ENCODE measurements around the gene RPLP2.

RPLP2 gene

GRCh38 chr11:833114-833791, 23.5 kb downstream of the RPLP2 start:
- peak overlapping the region; percentile 57 for H3K4me3 ChIP-seq (ENCODE audit: low read depth, low read length)

GRCh38 chr11:833849-834311, 24.1 kb downstream of the RPLP2 start:
- H3K4me3 ChIP-seq (ENCODE audit: low read depth, low read length): peak overlapping the region; percentile 57

- H3K4me3 ChIP-seq (ENCODE audit: low read depth, low read length): no peak overlapping the region
These were observed 24.9 kb downstream of the RPLP2 start for GRCh38 chr11:834371-835316.

- H3K4me3 ChIP-seq (ENCODE audit: low read depth, low read length): no peak overlapping the region
These were observed 26.5 kb downstream of the RPLP2 start for GRCh38 chr11:836274-836673.

- no peak overlapping the region for H3K4me3 ChIP-seq (ENCODE audit: low read depth, low read length)
These were observed 26.9 kb downstream of the RPLP2 start for GRCh38 chr11:836700-837099.

GRCh38 chr11:837189-837989, 27.6 kb downstream of the RPLP2 start:
- H3K4me3 ChIP-seq (ENCODE audit: low read depth, low read length): no peak overlapping the region

GRCh38 chr11:837990-838307, 28.2 kb downstream of the RPLP2 start:
- H3K4me3 ChIP-seq (ENCODE audit: low read depth, low read length): no peak overlapping the region

- H3K4me3 ChIP-seq (ENCODE audit: low read depth, low read length): no peak overlapping the region
These were observed 28.9 kb downstream of the RPLP2 start for GRCh38 chr11:838441-839279.

- H3K4me3 ChIP-seq (ENCODE audit: low read depth, low read length): peak overlapping the region; percentile 4
These were observed 29.5 kb downstream of the RPLP2 start for GRCh38 chr11:839280-839623.

GRCh38 chr11:839875-840617, 30.3 kb downstream of the RPLP2 start:
- H3K4me3 ChIP-seq (ENCODE audit: low read depth, low read length): no peak overlapping the region

- H3K4me3 ChIP-seq (ENCODE audit: low read depth, low read length): peak overlapping the region; percentile 89
These were observed 32.2 kb downstream of the RPLP2 start for GRCh38 chr11:841981-842369.

GRCh38 chr11:842370-843002, 32.7 kb downstream of the RPLP2 start, which contains the start of the genes POLR2L and TSPAN4:
POLR2L (minus strand) TSS chr11:842529; CDS start chr11:842508, 21 bp downstream.
TSPAN4 (plus strand) TSS chr11:842852; CDS start chr11:850305, 7,453 bp downstream.
- peak within 1 kb of the TSS; percentile 89 for H3K4me3 ChIP-seq (ENCODE audit: low read depth, low read length)

GRCh38 chr11:843086-843734, 33.4 kb downstream of the RPLP2 start:
- H3K4me3 ChIP-seq (ENCODE audit: low read depth, low read length): peak overlapping the region; percentile 89

GRCh38 chr11:843818-844692, 34.3 kb downstream of the RPLP2 start:
- H3K4me3 ChIP-seq (ENCODE audit: low read depth, low read length): peak overlapping the region; percentile 89

GRCh38 chr11:844693-845644, 35.2 kb downstream of the RPLP2 start:
- H3K4me3 ChIP-seq (ENCODE audit: low read depth, low read length): peak overlapping the region; percentile 33

GRCh38 chr11:845872-846495, 36.2 kb downstream of the RPLP2 start:
- no peak overlapping the region for H3K4me3 ChIP-seq (ENCODE audit: low read depth, low read length)

All from iPS-11a (cell line).